HTR-8/SVneo (cell line): ENCODE results near the gene LASP1NB.

Experiments
- DNase-seq: peaks from one replicate; pipeline ENCODE4 v3.0.0; 2011; ENCODE audit warnings: low spot score, mixed read lengths; ENCODE audit not compliant: insufficient read length
- FAIRE-seq: peaks from 2 replicates; lab custom pipeline; 2011; peaks lifted over from hg19 to GRCh38; lab: Jason Lieb, UNC

LASP1NB gene

GRCh38 chr17:38925263-38925995 lies at the start of gene LASP1NB:
LASP1NB (plus strand) TSS chr17:38925614.
- FAIRE-seq = peak; percentile 31

DNA sequence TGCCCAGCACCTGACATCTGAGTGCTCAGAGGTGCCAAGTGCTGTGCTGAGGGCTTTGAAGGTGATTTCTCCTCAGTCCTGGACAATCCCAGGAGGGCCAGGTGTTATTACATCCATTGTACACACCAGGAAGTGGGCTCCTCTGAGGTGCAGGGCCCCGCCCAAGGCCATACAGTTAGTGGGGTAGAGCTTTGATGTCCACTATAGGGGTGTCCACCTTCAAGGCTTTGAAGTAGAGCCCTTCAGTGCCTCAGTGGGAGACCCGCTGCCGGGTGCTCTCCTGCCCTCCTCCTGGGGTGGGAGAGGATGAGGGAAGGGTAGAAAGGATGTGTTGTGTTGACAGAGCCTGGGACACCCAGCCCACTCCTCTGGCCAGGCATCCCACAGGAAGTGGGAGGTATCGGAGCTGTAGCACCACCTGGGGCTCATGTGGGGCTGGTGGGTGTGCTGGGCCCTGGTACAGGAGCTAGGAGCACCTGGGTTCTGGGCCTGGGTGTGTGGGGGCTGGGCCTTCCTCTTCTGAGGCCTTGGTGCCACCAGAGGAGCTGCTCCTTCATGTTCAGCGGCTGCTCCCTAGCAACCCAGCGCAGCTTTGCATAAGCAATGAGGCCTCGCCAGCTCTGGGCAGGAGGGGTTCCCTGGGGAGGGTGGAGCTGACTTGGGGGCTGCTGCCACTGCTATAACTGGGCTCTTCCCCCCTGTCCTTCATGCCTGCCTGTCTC lies 48.1 kb upstream of the LASP1NB start:
- FAIRE-seq = no peak
- no peak for DNase-seq

More at GRCh38 chr17:38925263-38925995, at the start of gene LASP1NB:
- DNase-seq = no peak

GRCh38 chr17:38879878-38880665 lies 45.3 kb upstream of the LASP1NB start:
- DNase-seq = peak; percentile 97

DNA sequence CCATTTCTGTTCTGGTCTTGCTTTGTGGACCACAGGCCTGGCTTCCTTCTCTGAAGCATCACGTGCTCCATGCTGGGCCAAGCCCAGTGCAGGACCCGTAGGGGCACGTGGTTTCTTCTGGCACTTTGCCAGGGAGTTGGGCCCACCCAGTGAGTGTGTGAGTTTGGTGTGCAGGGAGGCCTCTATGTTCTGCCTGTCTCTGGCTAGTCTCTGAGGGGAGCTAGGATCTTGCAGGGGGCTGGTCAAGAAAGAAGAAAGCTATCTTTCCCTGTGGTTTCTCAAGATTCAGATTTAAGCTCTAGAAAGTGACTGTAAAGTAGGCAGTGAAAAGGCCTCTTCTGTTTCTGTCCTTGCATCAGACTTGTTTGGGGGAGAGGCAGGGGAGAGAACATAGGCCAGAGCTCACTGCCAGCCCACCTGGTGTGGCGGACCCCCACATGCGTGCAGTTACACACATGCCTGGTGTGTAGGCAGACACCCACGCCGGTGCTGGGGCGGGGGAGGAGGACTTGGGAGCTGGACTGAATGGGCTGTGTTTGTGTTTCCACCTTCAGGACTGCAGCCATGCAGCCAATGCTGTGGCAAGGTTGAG lies 43.7 kb upstream of the LASP1NB start:
- FAIRE-seq (peak; percentile 36), DNase-seq (no peak)

More at GRCh38 chr17:38879878-38880665, 45.3 kb upstream of the LASP1NB start:
- peak; percentile 96 for FAIRE-seq

- no peak for DNase-seq
- no peak for FAIRE-seq
These were observed 42.5 kb upstream of the LASP1NB start for GRCh38 chr17:38882870-38883269.

DNA sequence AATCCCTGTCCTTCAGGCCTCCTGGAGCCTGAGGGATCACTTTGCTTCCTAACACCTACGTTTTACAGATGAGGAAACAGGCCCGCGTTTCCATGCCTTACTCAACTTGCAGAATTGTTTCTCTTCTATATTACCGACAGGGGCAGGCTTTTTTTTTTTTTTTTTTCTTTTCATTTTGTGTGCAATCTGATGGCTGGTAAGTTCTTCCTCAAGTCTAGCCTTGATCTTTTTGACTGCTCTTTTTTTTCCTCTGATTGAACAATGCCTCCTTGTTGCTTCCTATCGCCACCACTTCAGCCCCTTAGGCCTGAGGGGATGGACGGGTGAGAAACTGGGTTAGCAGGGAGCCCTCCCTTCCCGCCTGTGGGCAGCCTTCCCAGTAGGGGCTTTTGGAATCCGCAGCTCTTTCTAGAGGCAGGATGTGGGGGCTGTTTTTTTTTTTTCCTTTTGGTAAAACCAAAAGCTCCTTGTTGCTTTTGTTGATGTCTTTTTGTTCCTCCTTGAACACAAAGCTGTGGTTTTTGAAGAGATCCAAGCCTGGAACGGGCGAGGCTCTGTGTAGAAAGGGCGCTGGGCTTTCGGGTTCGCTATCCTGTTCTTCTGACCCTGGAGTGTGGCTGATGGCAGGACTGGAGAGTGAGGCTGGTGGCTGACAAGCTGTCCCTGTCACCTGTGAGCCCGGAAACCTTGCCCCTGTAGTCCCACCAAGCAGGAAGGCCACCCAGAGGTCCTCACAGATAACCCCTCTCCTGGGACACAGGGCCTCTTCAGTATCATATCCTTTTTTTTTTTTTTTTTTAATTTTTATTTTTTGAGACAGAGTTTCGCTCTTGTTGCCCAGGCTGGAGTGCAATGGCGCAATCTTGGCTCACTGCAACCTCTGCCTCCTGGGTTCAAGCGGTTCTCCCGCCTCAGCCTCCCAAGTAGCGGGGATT lies 41.6 kb upstream of the LASP1NB start:
- DNase-seq = no peak
- FAIRE-seq = no peak

GRCh38 chr17:38885044-38885727 lies 40.2 kb upstream of the LASP1NB start:
- no peak for FAIRE-seq
- DNase-seq = no peak

DNA sequence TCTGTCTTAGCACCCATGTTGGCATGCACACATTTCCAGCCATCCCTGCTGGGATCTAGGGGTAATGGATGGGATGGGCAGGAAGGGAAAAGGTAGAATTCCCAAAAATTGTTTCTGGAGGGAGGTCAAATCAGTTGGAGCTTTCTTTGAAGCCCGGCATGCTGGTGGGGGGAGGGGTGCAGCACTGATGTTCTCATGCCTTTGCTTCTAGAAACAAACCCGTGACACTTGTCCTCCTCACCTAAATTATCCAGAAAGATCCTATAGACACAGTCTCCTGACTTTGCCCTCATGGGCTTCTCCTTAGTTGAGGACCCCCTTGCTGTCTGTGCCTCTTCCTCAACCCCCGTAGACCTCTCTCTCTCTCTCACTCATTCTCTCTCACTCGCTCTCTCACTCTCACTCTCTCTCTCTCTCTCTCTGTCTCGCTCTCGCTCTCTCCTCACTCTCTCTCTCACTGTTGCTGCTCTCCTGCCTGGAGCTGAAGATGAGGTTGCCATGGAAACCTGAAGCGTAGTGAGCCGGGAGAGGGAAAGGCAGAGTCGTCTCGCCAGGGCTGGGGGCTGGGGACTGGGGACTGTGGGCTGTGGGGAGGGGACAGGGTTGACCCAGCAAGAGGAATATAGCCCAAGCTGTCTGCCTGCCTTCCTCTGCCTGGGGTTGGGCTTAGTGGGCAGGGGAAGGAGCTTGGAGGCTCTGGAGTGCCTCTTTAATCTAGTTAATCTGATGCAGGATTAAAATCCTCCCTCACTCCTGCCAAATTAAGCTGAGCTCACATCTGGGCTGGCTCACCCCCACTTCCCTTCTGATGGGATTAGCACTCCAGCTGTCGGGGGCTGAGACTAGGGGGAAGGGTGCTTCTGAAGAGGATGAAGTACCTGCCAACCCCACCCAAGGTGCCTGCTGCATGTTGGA lies 39.4 kb upstream of the LASP1NB start:
- no peak for DNase-seq
- FAIRE-seq = no peak

DNA sequence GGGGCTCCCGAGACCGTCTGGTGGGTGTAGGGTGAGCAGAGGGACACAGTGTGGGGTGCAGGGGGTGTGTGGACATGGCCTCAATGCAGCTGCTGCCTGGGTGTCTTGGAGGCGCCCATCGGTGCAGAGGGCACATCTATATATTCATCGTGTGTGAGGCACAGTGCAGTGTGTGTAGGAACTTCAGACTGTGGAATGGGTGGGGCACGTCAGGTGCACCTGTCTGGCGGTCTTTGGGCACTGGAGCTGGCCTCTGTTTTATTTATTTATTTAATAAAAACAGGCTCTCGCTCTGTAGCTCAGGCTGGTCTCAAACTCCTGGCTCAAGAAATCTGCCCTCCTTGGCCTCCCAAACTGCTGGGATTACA lies 38.8 kb upstream of the LASP1NB start:
- DNase-seq = no peak
- FAIRE-seq = no peak

- FAIRE-seq = no peak
- no peak for DNase-seq
These were observed 36.6 kb upstream of the LASP1NB start for GRCh38 chr17:38888842-38889241.

- FAIRE-seq = peak; percentile 51
These were observed 35.5 kb upstream of the LASP1NB start for GRCh38 chr17:38889745-38890409.

DNA sequence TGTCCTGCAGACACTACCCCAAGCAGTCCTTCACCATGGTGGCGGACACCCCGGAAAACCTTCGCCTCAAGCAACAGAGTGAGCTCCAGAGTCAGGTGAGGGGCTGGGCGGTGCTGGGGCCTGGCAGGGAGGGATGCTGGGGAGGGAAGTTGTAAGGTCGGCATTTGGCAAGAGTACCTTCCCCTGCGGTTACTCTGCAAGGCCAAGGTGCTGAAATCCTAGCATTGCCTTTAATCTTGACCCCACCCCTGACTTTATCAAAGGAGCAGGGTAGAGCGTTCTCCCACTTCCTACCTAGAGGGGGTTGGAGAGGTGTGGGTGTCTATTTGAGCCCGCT lies 35.0 kb upstream of the LASP1NB start:
- DNase-seq (no peak), FAIRE-seq (peak; percentile 36)

More at GRCh38 chr17:38889745-38890409, 35.5 kb upstream of the LASP1NB start:
- no peak for DNase-seq

DNA sequence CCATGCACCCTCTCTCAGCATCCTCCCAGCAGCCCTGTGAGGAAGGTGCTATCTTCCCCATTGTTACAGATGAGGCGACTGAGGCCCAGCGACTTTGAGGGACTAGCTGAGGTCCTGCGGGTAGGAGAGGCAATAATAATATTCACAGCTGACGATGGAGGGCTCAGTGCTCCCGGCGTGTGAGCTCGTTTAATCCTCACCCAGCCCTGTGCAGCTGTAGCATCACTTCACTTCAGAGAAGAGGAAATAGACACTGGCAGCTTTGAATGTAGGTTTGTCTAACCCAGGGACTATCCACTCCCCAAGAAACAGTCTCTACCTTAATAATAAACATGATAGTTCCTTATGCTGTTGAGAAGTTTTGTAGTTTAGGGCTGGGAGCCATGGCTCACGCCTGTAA lies 34.0 kb upstream of the LASP1NB start:
- no peak for DNase-seq
- FAIRE-seq = no peak

- DNase-seq = no peak
- no peak for FAIRE-seq
These were observed 33.3 kb upstream of the LASP1NB start for GRCh38 chr17:38892083-38892482.

DNA sequence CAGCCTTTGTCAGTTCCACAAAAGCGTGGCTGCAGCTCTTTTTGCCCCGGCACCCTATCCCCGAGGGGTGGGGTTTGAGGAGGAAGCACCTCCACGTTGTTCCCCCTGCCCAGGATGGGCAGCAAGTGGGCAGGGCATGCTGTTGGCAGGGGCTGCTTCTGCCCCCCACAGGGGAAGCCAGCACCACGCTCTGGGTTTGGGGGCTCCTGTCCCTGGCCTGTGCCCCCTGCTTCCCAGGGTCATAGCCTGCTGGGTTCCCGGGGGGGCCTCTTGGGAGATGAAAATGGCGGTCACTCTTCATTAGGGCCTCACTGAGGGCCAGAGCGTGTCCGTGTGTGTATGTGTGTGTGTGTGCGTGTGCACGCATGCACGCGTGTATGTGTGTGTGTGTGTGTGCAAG lies 32.8 kb upstream of the LASP1NB start:
- peak; percentile 80 for FAIRE-seq
- no peak for DNase-seq

DNA sequence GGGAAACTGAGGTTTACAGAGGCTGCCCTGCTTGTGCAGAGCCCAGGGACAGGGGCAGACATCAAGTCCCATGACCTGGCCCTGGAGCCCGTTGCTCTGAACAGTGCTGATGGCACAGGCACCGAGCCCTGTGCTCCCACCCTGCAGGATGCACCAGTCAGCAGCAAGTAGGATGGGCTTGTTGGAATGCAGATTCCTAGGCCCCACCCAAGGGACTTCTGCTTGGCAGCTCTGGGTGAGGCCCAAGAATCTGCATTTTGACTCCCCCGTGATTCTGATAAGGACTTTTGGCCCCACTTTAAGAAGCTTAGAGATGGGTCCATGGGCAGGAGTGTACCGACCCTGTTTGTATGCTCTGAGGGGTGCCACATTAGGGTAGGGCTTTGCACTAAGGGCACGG lies 32.3 kb upstream of the LASP1NB start:
- FAIRE-seq (no peak), DNase-seq (no peak)

DNA sequence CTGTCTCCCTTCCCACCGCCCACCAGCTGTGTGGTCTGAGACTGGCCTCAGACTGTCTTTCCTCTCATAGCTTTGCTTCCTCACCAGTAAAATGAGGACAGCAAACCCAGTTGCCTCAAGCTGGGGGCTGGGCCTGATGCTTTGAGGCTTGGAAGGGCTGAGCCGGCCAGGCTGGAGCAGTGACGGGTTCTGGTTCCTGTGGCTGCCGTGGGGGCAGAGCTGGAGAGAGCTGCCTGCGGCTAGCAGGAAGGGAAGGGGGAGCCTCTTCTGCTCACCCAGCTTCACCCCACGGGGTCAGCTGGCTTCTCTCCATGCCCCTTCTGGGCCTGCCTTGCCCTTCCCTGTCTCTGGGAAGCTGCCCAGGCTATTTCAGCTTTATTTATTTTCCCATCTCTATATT lies 31.8 kb upstream of the LASP1NB start:
- FAIRE-seq = peak; percentile 72
- no peak for DNase-seq
